HFF-Myc (cell line): ENCODE results near the gene PAQR8.
A peak's percentile ranks its signal among the peaks of the same experiment; 100 is the strongest.
"Not testable (repeated sequence)": the region's sequence is repeated elsewhere in the genome, so short reads cannot be mapped to it uniquely, and the experiment has no call there.

Experiments
- DNase-seq: peaks from one replicate; pipeline ENCODE4 v3.0.0-alpha.2; 2011; ENCODE audit warnings: low read depth; ENCODE audit errors: extremely low read depth
- H3K4me3 ChIP-seq: replicated peaks from 2 replicates; pipeline ENCODE4 v1.5.1; 2011; ENCODE audit warnings: low read depth, mild to moderate bottlenecking, control low read depth, low read length
- CTCF ChIP-seq: IDR thresholded peaks from 2 replicates; pipeline ENCODE4 v1.5.1; 2012; ENCODE audit warnings: mild to moderate bottlenecking, low read depth, low read length, control low read depth; ENCODE audit errors: missing control alignments

Gene PAQR8

GRCh38 chr6:52420668-52421358, 58.9 kb downstream of the PAQR8 start:
- TF ChIP-seq CTCF = no peak
- H3K4me3 ChIP-seq = peak overlapping the region; percentile 83
- no peak for DNase-seq

GRCh38 chr6:52422156-52422555, 60.2 kb downstream of the PAQR8 start:
- DNase-seq = no peak
- no peak for TF ChIP-seq CTCF
- H3K4me3 ChIP-seq = no peak overlapping the region

- TF ChIP-seq CTCF = no peak
- no peak overlapping the region for H3K4me3 ChIP-seq
- no peak for DNase-seq
Observed at GRCh38 chr6:52423448-52423847, 61.5 kb downstream of the PAQR8 start.

- DNase-seq = peak; percentile 76
- H3K4me3 ChIP-seq = no peak overlapping the region
Observed at GRCh38 chr6:52423971-52424381, 62.0 kb downstream of the PAQR8 start.

GRCh38 chr6:52424513-52424912, 62.6 kb downstream of the PAQR8 start:
- no peak overlapping the region for H3K4me3 ChIP-seq
- no peak for DNase-seq
- no peak for TF ChIP-seq CTCF

More at GRCh38 chr6:52423971-52424381, 62.0 kb downstream of the PAQR8 start:
- TF ChIP-seq CTCF = no peak

GRCh38 chr6:52426667-52427066, 64.7 kb downstream of the PAQR8 start:
- no peak overlapping the region for H3K4me3 ChIP-seq
- TF ChIP-seq CTCF = no peak
- DNase-seq = no peak

GRCh38 chr6:52433294-52433693, 71.3 kb downstream of the PAQR8 start:
- not testable (repeated sequence) for DNase-seq, H3K4me3 ChIP-seq
